Gastrocnemius medialis (tissue), 4 donors: Measurements from ENCODE around the gene TMEM200C.

Source experiments
- CTCF ChIP-seq, 5 experiments: fragments of 450-650 bp in 3 of 5; fragments of 200-600 bp in 2 of 5; sonication (generic) in 2 of 5; IDR thresholded peaks in 4 of 5; conservative IDR thresholded peaks in 1 of 5; 1 replicate in 4 of 5; 2 replicates in 1 of 5; pipeline ENCODE4 v1.5.1; 2016 to 2019; ENCODE audit warnings: antibody characterized with exemption in 5 of 5, mild to moderate bottlenecking in 3 of 5, moderate library complexity in 3 of 5
- POLR2A ChIP-seq, 2 donors: fragments of 450-650 bp; IDR thresholded peaks; one replicate each; pipeline ENCODE4 v1.6.1; 2017; ENCODE audit warnings: antibody characterized with exemption in 2 of 2, mild to moderate bottlenecking in 2 of 2, moderate library complexity in 2 of 2

GRCh38 chr18:5840547-5840946, 54.8 kb downstream of the TMEM200C start:
- no peak for TF ChIP-seq CTCF (IDR thresholded peaks at IDR 0.05 in 4 of 5, conservative IDR thresholded peaks at IDR 0.05 in 1 of 5)
- no peak for TF ChIP-seq POLR2A (IDR thresholded peaks at IDR 0.05)
